HEK293 (cell line): Measurements from ENCODE around the gene PROM2.

Experiments used
- CTCF ChIA-PET: fragments of 350-600 bp; formaldehyde crosslinking; extraction: SDS; loops from one replicate; lab custom pipeline; 2021; ENCODE audit warnings: antibody characterized with exemption; lab: Yijun Ruan, JAX
- POLR2A ChIA-PET: fragments of 300-600 bp; formaldehyde crosslinking; extraction: SDS; loops from one replicate; lab custom pipeline; 2020; ENCODE audit warnings: antibody characterized with exemption, inconsistent platforms; lab: Yijun Ruan, JAX
- H3K27ac ChIP-seq: fragments of 200-500 bp; sonication (Bioruptor generic); 2 replicates; pipeline ENCODE4 v1.5.1; 2014; ENCODE audit warnings: low read depth, low read length, control low read depth, inconsistent platforms; ENCODE audit errors: extremely low read depth
- H3K36me3 ChIP-seq, 2 experiments: fragments of 200-500 bp in 1 of 2; sonication (Bioruptor generic) in 1 of 2; 1 replicate in 1 of 2; 2 replicates in 1 of 2; pipeline ENCODE4 v1.5.1; 2014 to 2017; ENCODE audit warnings: inconsistent platforms in 2 of 2, low read length in 2 of 2; ENCODE audit not compliant: control insufficient read depth in 2 of 2, insufficient read depth in 1 of 2
- H3K4me1 ChIP-seq: fragments of 200-500 bp; sonication (Bioruptor generic); 2 replicates; pipeline ENCODE4 v1.5.1; 2014; ENCODE audit warnings: mild to moderate bottlenecking, low read length, inconsistent platforms; ENCODE audit not compliant: control insufficient read depth, insufficient read depth
- H3K4me3 ChIP-seq: 2 replicates; pipeline ENCODE4 v1.5.1; 2011; ENCODE audit warnings: low read depth, mild to moderate bottlenecking, control low read depth, low read length, moderate library complexity
- H3K9me3 ChIP-seq: fragments of 200-500 bp; sonication (Bioruptor generic); 2 replicates; pipeline ENCODE4 v1.5.1; 2014; ENCODE audit warnings: low read depth, low read length, inconsistent platforms; ENCODE audit not compliant: control insufficient read depth, insufficient read depth
- HOXD13 ChIP-seq: sonication (generic); formaldehyde crosslinking; IDR thresholded peaks from 2 replicates; pipeline ENCODE4 v1.8.0; 2022; ENCODE audit warnings: missing genetic modification reagents, borderline replicate concordance
- OVOL3 ChIP-seq: fragments of 450-650 bp; formaldehyde crosslinking; IDR thresholded peaks from 2 replicates; pipeline ENCODE4 v1.5.1; 2016; ENCODE audit warnings: missing biosample characterization, missing genetic modification characterization
- PRDM1 ChIP-seq: fragments of 450-650 bp; formaldehyde crosslinking; IDR thresholded peaks from 2 replicates; pipeline ENCODE4; 2016; ENCODE audit warnings: missing biosample characterization, missing genetic modification characterization
- REPIN1 ChIP-seq: fragments of 450-650 bp; formaldehyde crosslinking; IDR thresholded peaks from 2 replicates; pipeline ENCODE4 v1.5.1; 2017; ENCODE audit warnings: missing biosample characterization, missing genetic modification characterization, low read depth
- YY1 ChIP-seq: fragments of 450-650 bp; formaldehyde crosslinking; IDR thresholded peaks from 2 replicates; pipeline ENCODE4 v1.5.1; 2018; ENCODE audit warnings: missing biosample characterization, missing genetic modification characterization
- ZNF10 ChIP-seq: fragments of 450-650 bp; formaldehyde crosslinking; IDR thresholded peaks from 2 replicates; pipeline ENCODE4 v1.5.1; 2017; ENCODE audit warnings: missing biosample characterization, missing genetic modification characterization
- ZNF114 ChIP-seq: fragments of 450-650 bp; formaldehyde crosslinking; IDR thresholded peaks from 2 replicates; pipeline ENCODE4 v1.5.0; 2017; ENCODE audit warnings: missing biosample characterization, missing genetic modification characterization
- ZNF174 ChIP-seq: fragments of 450-650 bp; formaldehyde crosslinking; IDR thresholded peaks from 2 replicates; pipeline ENCODE4 v1.5.0; 2017; ENCODE audit warnings: missing biosample characterization, mild to moderate bottlenecking, missing genetic modification characterization
- ZNF184 ChIP-seq: fragments of 450-650 bp; IDR thresholded peaks from 2 replicates; pipeline ENCODE4 v1.5.1; 2018; ENCODE audit warnings: missing biosample characterization, mild to moderate bottlenecking, missing genetic modification characterization
- ZNF223 ChIP-seq: fragments of 450-650 bp; formaldehyde crosslinking; IDR thresholded peaks from 2 replicates; pipeline ENCODE4 v1.5.1; 2016; ENCODE audit warnings: missing biosample characterization, missing genetic modification characterization
- ZNF248 ChIP-seq: fragments of 450-650 bp; formaldehyde crosslinking; IDR thresholded peaks from 2 replicates; pipeline ENCODE4 v1.5.1; 2017; ENCODE audit warnings: missing biosample characterization, missing genetic modification characterization
- ZNF366 ChIP-seq: fragments of 450-650 bp; formaldehyde crosslinking; conservative IDR thresholded peaks from 2 replicates; pipeline ENCODE4 v1.5.1; 2016; ENCODE audit warnings: missing biosample characterization, missing genetic modification characterization
- ZNF394 ChIP-seq: fragments of 450-650 bp; formaldehyde crosslinking; IDR thresholded peaks from 2 replicates; pipeline ENCODE4 v1.5.1; 2016; ENCODE audit warnings: missing biosample characterization, missing genetic modification characterization, mild to moderate bottlenecking, moderate library complexity, borderline replicate concordance
- ZNF426 ChIP-seq: fragments of 450-650 bp; formaldehyde crosslinking; IDR thresholded peaks from 2 replicates; pipeline ENCODE4 v1.5.1; 2017; ENCODE audit warnings: missing biosample characterization, missing genetic modification characterization, mild to moderate bottlenecking, inconsistent platforms, moderate library complexity
- ZNF473 ChIP-seq: fragments of 450-650 bp; formaldehyde crosslinking; IDR thresholded peaks from 2 replicates; pipeline ENCODE4 v1.5.1; 2017; ENCODE audit warnings: missing biosample characterization, missing genetic modification characterization
- ZNF529 ChIP-seq: fragments of 450-650 bp; formaldehyde crosslinking; IDR thresholded peaks from 2 replicates; pipeline ENCODE4 v1.5.1; 2017; ENCODE audit warnings: missing genetic modification characterization, missing biosample characterization; ENCODE audit not compliant: insufficient replicate concordance
- ZNF623 ChIP-seq: fragments of 450-650 bp; formaldehyde crosslinking; IDR thresholded peaks from 2 replicates; pipeline ENCODE4 v1.5.1; 2016; ENCODE audit warnings: missing biosample characterization, missing genetic modification characterization
- ZNF664 ChIP-seq: fragments of 450-650 bp; formaldehyde crosslinking; IDR thresholded peaks from 2 replicates; pipeline ENCODE4 v1.5.1; 2016; ENCODE audit warnings: missing biosample characterization, missing genetic modification characterization
- ZNF76 ChIP-seq: fragments of 450-650 bp; formaldehyde crosslinking; IDR thresholded peaks from 2 replicates; pipeline ENCODE4; 2016; ENCODE audit warnings: low read depth, missing biosample characterization, missing genetic modification characterization, borderline replicate concordance
- ZNF843 ChIP-seq: fragments of 450-650 bp; formaldehyde crosslinking; IDR thresholded peaks from 2 replicates; pipeline ENCODE4 v1.5.1; 2016; ENCODE audit warnings: missing biosample characterization, missing genetic modification characterization
- ZSCAN16 ChIP-seq: fragments of 450-650 bp; formaldehyde crosslinking; IDR thresholded peaks from 2 replicates; pipeline ENCODE4 v1.5.1; 2016; ENCODE audit warnings: missing biosample characterization, missing genetic modification characterization
- ZSCAN30 ChIP-seq: fragments of 450-650 bp; IDR thresholded peaks from 2 replicates; pipeline ENCODE4 v1.5.1; 2018; ENCODE audit warnings: missing biosample characterization, mild to moderate bottlenecking, missing genetic modification characterization, moderate library complexity
- TF ChIP-seq, protein P1 (sequence below): fragments of 450-650 bp; formaldehyde crosslinking; IDR thresholded peaks from 2 replicates; pipeline ENCODE4 v1.5.1; 2016; ENCODE audit warnings: missing biosample characterization, missing genetic modification characterization
- TF ChIP-seq, protein P2 (sequence below): IDR thresholded peaks from 2 replicates; pipeline ENCODE4 v1.6.1; 2011; ENCODE audit warnings: mild to moderate bottlenecking, low read depth, low read length, borderline replicate concordance

The PROM2 gene

DNA sequence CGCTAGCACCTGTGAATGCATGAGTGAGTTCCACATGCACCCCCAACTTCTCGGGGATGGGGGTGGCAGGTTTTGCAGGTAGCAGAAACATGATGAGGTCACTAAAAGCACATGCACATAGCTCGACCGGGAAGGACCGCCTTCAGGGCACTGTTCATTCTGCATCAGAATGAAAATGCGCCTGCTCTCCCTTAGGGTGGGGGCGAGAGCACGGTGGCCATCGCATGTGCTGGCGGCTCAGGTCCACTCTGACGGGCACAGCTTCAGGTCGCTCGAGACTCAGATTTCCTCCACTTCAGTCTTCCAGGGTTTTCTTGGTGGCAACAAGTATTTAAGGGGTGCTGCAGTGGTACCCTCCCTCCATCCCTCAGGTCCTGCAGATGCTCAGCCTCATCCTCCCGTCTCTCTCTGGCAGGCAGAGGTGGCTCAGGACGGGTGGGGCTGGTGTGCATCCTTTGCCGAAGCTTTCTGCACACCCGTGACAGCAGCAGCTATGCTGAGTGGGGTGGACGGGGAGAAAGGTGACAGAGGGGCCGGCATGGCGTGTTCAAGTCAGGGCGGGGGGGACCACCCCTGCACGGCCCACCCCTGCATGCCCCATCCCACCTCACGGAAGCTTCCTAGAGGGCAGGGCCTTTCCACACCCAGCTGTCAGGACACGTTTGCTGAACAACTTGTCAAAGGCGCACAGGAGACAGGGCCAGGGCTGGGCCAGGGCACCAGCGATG is 37.7 kb downstream of the PROM2 start:
- Histone ChIP-seq H3K4me1 (no peaks in the 10 kb centered on the region), H3K27ac (no peak overlapping the region), H3K4me3 (no peak overlapping the region), H3K36me3 (no peaks in the 10 kb centered on the region)
- CTCF ChIA-PET: interaction anchor here (0.8 kb wide), 1 partner anchor 81 kb away, joined by 3 read pairs; no protein-coding TSS in a partner anchor
- TF ChIP-seq ZNF664 (tag by site-specific recombination): no peak
- no peak for TF ChIP-seq ZNF76
- TF ChIP-seq HOXD13: no peak
- TF ChIP-seq, protein P1, sequence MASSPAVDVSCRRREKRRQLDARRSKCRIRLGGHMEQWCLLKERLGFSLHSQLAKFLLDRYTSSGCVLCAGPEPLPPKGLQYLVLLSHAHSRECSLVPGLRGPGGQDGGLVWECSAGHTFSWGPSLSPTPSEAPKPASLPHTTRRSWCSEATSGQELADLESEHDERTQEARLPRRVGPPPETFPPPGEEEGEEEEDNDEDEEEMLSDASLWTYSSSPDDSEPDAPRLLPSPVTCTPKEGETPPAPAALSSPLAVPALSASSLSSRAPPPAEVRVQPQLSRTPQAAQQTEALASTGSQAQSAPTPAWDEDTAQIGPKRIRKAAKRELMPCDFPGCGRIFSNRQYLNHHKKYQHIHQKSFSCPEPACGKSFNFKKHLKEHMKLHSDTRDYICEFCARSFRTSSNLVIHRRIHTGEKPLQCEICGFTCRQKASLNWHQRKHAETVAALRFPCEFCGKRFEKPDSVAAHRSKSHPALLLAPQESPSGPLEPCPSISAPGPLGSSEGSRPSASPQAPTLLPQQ (tag by site-specific recombination): no peak
- TF ChIP-seq ZNF426 (tag by site-specific recombination): no peak
- no peak for TF ChIP-seq ZNF223 (tag by site-specific recombination)
- no peak for TF ChIP-seq ZNF623 (tag by site-specific recombination)
- no peak for TF ChIP-seq ZSCAN30 (tag by site-specific recombination)
- no peak for TF ChIP-seq ZNF174 (tag by site-specific recombination)
- no peak for TF ChIP-seq ZNF843 (tag by site-specific recombination)
- no peak for TF ChIP-seq ZNF114 (tag by site-specific recombination)
- TF ChIP-seq, all 188 proteins: peak for 0
- no peaks in the 10 kb centered on the region for H3K9me3 ChIP-seq
- POLR2A ChIA-PET: no interaction called here

DNA sequence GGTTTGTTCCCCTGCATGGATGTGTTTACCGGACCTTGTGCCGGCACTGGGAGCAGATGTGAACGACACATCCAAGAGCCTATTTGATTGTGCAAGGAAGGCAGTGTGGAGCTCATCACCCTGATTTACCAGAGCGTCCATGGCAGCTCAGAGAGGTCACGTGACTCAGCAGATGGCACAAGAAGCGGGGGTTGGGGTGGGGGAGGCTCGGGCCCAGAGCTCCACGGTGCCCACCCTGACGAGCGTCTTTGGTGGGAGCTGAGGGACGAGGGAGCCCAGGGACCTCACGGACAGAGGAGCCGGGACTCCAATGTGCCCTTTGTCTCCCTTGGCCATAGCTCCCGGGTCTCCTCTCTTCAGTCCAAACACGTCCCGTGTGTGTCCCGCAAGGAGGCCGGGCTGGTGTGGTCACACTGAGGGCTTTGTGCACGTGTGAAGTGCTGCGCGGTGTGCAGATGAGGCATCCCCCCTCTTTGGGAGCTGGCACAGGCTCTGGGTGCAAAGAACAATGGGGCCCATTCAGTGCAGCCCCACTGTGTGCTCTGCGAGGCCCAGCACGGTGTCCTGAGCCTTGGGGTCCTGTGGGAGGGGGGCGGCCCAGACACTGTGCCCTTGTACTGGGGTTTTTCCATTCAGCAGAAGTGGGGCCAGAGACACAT is 38.4 kb downstream of the PROM2 start:
- no peaks in the 10 kb centered on the region for H3K9me3 ChIP-seq
- no peaks in the 10 kb centered on the region for H3K4me1 ChIP-seq
- no peak for TF ChIP-seq ZNF473 (tag by site-specific recombination)
- TF ChIP-seq YY1 (tag by site-specific recombination): no peak
- no peak for TF ChIP-seq ZNF248 (tag by site-specific recombination)
- TF ChIP-seq, protein P1 (tag by site-specific recombination): no peak
- no peak for TF ChIP-seq REPIN1 (tag by site-specific recombination)
- TF ChIP-seq ZNF10: no peak
- no peak for TF ChIP-seq ZNF529 (tag by site-specific recombination)
- TF ChIP-seq OVOL3 (tag by site-specific recombination): no peak
- no peak for TF ChIP-seq PRDM1
- no peak for TF ChIP-seq ZNF394 (tag by site-specific recombination)
- TF ChIP-seq ZNF366 (tag by site-specific recombination): no peak
- TF ChIP-seq ZNF184 (tag by site-specific recombination): no peak
- TF ChIP-seq ZSCAN16: no peak
- TF ChIP-seq, protein P2, sequence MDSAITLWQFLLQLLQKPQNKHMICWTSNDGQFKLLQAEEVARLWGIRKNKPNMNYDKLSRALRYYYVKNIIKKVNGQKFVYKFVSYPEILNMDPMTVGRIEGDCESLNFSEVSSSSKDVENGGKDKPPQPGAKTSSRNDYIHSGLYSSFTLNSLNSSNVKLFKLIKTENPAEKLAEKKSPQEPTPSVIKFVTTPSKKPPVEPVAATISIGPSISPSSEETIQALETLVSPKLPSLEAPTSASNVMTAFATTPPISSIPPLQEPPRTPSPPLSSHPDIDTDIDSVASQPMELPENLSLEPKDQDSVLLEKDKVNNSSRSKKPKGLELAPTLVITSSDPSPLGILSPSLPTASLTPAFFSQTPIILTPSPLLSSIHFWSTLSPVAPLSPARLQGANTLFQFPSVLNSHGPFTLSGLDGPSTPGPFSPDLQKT: no peak
- H3K36me3 ChIP-seq: no peaks in the 10 kb centered on the region
- POLR2A ChIA-PET: interaction anchor here (0.5 kb wide), 1 partner anchor 1540 kb away, joined by 4 read pairs; no protein-coding TSS in a partner anchor
- CTCF ChIA-PET: interaction anchor here (0.8 kb wide), 1 partner anchor 81 kb away, joined by 3 read pairs; no protein-coding TSS in a partner anchor
- H3K4me3 ChIP-seq: no peak overlapping the region
- no peak overlapping the region for H3K27ac ChIP-seq
